SH-SY5Y (cell line): ENCODE measurements around the gene DARS1.

Source experiments
- GATA2 ChIP-seq: IDR thresholded peaks from 2 replicates; pipeline ENCODE4 v1.6.1; 2011; ENCODE audit warnings: mild to moderate bottlenecking, low read depth, low read length
- GATA3 ChIP-seq: IDR thresholded peaks from 2 replicates; pipeline ENCODE4 v1.6.1; 2011; ENCODE audit warnings: low read depth, mild to moderate bottlenecking, low read length, moderate library complexity

GRCh38 chr2:135985826-135986393, 484 bp upstream of the DARS1 start:
- no peak for TF ChIP-seq GATA3
- no peak for TF ChIP-seq GATA2
